Cardiac muscle cell (in vitro differentiated cells and primary cell): ENCODE measurements around the gene CRAMP1. TPM values are rescaled to one million over a fixed set of nuclear protein-coding genes. Genes with fewer than 3 reads are reported as not detected.

Experiments
- DNase-seq, 2 donors: peaks; one replicate each; pipeline versions ENCODE4 v3.0.0 to v3.0.0-alpha.2; 2010 to 2017; ENCODE audit warnings: low read depth in 1 of 2, low spot score in 1 of 2
- H3K27ac ChIP-seq: fragments of 200-600 bp; sonication (generic); 2 replicates; pipeline ENCODE4 v1.5.1; 2016
- H3K27me3 ChIP-seq: fragments of 200-600 bp; sonication (generic); 2 replicates; pipeline ENCODE4 v1.6.0; 2016; ENCODE audit warnings: control low read depth
- H3K36me3 ChIP-seq: fragments of 200-600 bp; sonication (generic); 2 replicates; pipeline ENCODE4 v1.5.1; 2016; ENCODE audit warnings: control low read depth
- H3K4me1 ChIP-seq: fragments of 200-600 bp; sonication (generic); 2 replicates; pipeline ENCODE4 v1.8.1; 2017; ENCODE audit warnings: low read depth, mild to moderate bottlenecking, mixed run types
- H3K4me3 ChIP-seq: fragments of 200-600 bp; sonication (generic); 2 replicates; pipeline ENCODE4 v1.5.1; 2016; ENCODE audit warnings: mild to moderate bottlenecking
- H3K9me3 ChIP-seq: fragments of 200-600 bp; sonication (generic); 2 replicates; pipeline ENCODE4 v1.5.1; 2017; ENCODE audit warnings: low read depth, mild to moderate bottlenecking, control low read depth
- CTCF ChIP-seq: IDR thresholded peaks from 2 replicates; pipeline ENCODE4 v1.5.1; 2012; ENCODE audit warnings: low read depth, mild to moderate bottlenecking, low read length
- polyA plus RNA-seq: library from polyadenylated mRNA; unstranded; fragments of >200 nt; fragmentation: Nextera tagmentation; extraction: Ambion mirVana; gene quantifications from 2 replicates; pipeline ENCODE4 v1.2.1, GENCODE V29; 2016
- total RNA-seq: library from RNA; depleted of rRNA; stranded (reverse); fragments of >200 nt; gene quantifications from 2 replicates; pipeline ENCODE4 v1.2.3, GENCODE V29; 2016

CRAMP1 gene
- total and polyA plus RNA-seq, 2 experiments from 2014 or later: 7.7 to 15.3 TPM

GRCh38 chr16:1579214-1579613 lies 32.9 kb upstream of the CRAMP1 start:
- DNase-seq: no peak
- no peak for TF ChIP-seq CTCF
- H3K36me3 ChIP-seq: peaks cover 6% of the 10 kb centered on the region
- no peaks in the 10 kb centered on the region for H3K9me3 ChIP-seq
- no peak overlapping the region for H3K4me3 ChIP-seq
- H3K27ac ChIP-seq: no peak overlapping the region
- no peaks in the 10 kb centered on the region for H3K4me1 ChIP-seq
- H3K27me3 ChIP-seq: no peaks in the 10 kb centered on the region

GRCh38 chr16:1580256-1580655 lies 31.9 kb upstream of the CRAMP1 start:
- DNase-seq: no peak
- Histone ChIP-seq H3K27me3 (no peaks in the 10 kb centered on the region), H3K36me3 (peaks cover 6% of the 10 kb centered on the region), H3K27ac (no peak overlapping the region), H3K4me3 (no peak overlapping the region), H3K4me1 (no peaks in the 10 kb centered on the region), H3K9me3 (no peaks in the 10 kb centered on the region)
- no peak for TF ChIP-seq CTCF

GRCh38 chr16:1580956-1581355 lies 31.2 kb upstream of the CRAMP1 start:
- Histone ChIP-seq H3K27ac (no peak overlapping the region), H3K4me1 (no peaks in the 10 kb centered on the region), H3K27me3 (no peaks in the 10 kb centered on the region), H3K4me3 (no peak overlapping the region), H3K9me3 (no peaks in the 10 kb centered on the region), H3K36me3 (peaks cover 6% of the 10 kb centered on the region)
- no peak for DNase-seq
- TF ChIP-seq CTCF: no peak

DNA sequence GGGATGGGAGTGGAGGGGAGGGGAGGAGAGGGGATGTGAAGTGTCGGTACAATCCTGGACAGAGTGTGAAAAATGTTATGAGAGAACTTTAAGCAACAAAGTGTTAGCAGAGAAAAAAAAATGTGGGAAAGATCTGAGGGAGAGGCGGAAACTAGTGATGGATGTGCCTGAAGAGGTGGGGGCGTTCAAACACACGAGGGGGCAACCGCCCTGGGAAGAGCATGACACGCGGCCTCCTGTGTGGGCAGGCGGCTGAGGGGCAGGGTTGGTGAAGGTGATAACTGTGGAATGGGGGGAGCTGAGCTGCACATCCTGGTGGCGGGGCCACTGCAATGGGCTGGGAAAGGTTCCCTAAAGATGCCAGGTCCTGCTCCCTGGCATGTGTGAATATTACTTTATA lies 30.4 kb upstream of the CRAMP1 start:
- Histone ChIP-seq H3K4me3 (no peak overlapping the region), H3K27me3 (no peaks in the 10 kb centered on the region), H3K27ac (no peak overlapping the region), H3K9me3 (no peaks in the 10 kb centered on the region), H3K36me3 (peaks cover 12% of the 10 kb centered on the region), H3K4me1 (no peaks in the 10 kb centered on the region)
- no peak for TF ChIP-seq CTCF
- DNase-seq: no peak

DNA sequence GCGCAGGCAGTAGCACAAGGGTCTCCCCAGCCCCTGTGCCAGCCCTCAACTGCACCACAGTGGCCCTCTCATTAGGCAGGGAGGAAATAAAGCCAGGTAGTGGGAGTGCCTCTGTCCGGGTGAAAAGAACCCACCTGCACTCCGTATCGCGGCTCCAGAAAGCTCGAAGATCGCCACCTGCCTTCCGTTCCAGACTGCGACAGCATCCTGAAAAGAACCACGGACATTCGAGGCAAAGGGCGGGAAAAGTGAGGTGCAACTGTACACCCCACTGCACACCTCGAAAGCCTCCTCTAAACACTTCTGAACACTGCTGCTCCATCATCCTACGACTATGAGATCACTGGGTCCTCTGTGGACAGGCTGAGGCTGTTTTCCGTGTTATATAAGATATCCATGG lies 29.0 kb upstream of the CRAMP1 start:
- no peak for TF ChIP-seq CTCF
- peaks cover 17% of the 10 kb centered on the region for H3K36me3 ChIP-seq
- no peaks in the 10 kb centered on the region for H3K27me3 ChIP-seq
- no peaks in the 10 kb centered on the region for H3K9me3 ChIP-seq
- H3K4me3 ChIP-seq: no peak overlapping the region
- H3K27ac ChIP-seq: no peak overlapping the region
- no peaks in the 10 kb centered on the region for H3K4me1 ChIP-seq
- DNase-seq: no peak

- H3K4me3 ChIP-seq: no peak overlapping the region
- no peak overlapping the region for H3K27ac ChIP-seq
- no peak for DNase-seq
- no peaks in the 10 kb centered on the region for H3K27me3 ChIP-seq
- H3K36me3 ChIP-seq: peaks cover 17% of the 10 kb centered on the region
- no peak for TF ChIP-seq CTCF
- H3K4me1 ChIP-seq: no peaks in the 10 kb centered on the region
- no peaks in the 10 kb centered on the region for H3K9me3 ChIP-seq
Observed at GRCh38 chr16:1584926-1585484, 27.2 kb upstream of the CRAMP1 start.
